NCI-H2029 (cell line): ENCODE results near the gene SOX8.
"Not testable (repeated sequence)": the region's sequence is repeated elsewhere in the genome, so short reads cannot be mapped to it uniquely, and the experiment has no call there.

Source experiments
- DNase-seq: peaks from one replicate; lab custom pipeline; 2025; lab: John Stamatoyannopoulos, UW

The SOX8 gene

DNA sequence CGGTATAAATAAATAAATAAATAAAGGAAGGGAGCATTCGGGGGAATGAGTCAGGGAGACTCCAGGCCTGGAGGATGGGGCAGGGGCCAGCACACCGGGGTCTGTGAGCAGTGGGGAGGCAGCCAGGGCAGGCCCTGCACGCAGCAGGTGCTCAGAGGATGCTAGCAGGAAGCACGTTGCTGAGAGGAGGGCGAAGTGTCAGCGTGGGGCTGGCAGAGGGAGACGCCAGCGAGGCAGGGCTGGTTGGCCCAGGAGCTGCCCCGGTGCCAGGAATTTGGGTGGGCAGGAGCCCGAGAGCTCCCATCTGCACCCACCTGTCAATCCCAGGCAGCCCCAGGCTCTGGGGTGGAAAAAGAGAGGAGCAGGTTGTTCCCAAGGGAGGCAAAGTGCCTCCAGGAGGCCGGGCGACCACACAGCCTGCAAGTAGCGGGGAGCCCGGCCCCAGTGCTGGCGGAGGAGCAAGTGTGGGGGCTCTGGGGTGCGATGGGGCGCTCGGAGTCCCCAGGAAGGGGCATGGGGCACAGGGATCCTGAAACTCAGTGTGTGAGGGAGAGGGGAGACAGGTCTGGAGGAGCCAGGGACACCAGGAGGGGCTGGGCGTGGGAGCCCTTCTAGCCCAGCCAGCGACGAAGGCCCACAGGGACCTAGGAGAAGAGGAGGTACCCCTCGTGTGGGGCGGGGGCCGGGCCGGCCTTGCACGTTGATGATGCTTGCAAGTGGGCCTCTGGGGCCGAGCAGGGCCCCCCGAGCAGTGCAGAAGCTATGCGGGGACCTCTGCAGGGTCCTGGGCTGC lies 28.0 kb downstream of the SOX8 start:
- no peak for DNase-seq

DNA sequence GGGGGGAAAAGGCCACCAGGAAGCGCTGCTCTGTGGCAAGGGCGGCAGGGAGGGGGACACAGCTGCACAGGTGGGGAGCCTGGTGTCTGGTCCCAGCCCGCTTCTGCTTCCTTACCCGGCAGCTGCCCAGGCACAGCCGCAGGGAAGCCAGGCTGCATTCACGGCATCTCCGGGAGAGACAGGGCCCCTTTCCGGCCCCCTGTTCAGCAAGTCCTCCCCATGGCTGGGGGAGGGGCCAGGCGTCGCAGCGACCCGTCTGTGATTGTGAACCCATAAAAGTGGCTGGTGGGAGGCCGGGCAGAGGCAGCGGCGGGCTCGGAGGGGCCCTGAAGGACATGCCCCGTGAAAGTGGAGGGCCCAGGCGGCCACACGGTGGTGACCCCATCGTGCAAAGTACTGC lies 28.7 kb downstream of the SOX8 start:
- DNase-seq, result no peak

DNA sequence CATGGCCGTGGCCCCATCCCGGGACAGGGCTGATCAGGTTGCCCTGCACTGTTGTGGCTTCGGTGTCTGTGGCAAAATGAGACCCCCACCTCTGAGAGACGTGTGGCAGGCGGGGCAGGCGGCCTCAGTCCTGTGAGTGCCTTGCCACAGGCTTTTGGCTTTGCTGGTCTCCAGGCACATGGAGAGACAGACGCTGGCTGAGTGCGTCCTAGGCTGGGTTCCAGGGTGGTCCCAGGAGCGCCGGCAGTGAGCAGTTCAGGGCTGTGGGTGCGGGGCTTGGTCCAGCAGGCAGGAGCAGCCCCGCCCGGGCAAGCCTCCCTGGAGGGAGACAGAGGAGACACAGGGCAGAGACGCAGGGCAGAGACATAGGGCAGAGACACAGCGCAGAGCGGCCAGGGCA lies 29.2 kb downstream of the SOX8 start:
- no peak for DNase-seq

- no peak for DNase-seq
Measured at GRCh38 chr16:1011316-1012082, 29.9 kb downstream of the SOX8 start.

- DNase-seq, result no peak
Measured at GRCh38 chr16:1012135-1012534, 30.6 kb downstream of the SOX8 start.

GRCh38 chr16:1012722-1013592 lies 31.4 kb downstream of the SOX8 start:
- no peak for DNase-seq

DNA sequence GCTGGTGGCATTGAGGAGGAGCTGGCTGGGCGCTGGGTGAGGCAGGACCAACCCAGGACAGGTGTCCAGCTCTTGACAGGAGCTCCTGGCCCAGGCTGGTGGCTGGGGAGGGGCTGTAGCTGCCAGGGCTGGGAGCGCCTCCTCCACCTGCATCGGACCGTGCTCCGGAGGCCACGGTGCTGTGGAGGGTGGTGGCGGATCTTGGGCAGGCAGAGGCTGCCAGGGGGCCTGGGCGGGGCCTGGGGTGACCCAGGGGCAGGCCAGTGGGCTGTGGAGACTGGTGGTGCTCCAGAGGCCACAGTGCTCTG lies 32.0 kb downstream of the SOX8 start:
- no peak for DNase-seq

- no peak for DNase-seq
Measured at GRCh38 chr16:1014221-1014620, 32.7 kb downstream of the SOX8 start.

GRCh38 chr16:1014771-1015495 lies 33.4 kb downstream of the SOX8 start:
- no peak for DNase-seq

- DNase-seq, result no peak
Measured at GRCh38 chr16:1018447-1019198, 37.1 kb downstream of the SOX8 start.

GRCh38 chr16:1019231-1020090 lies 37.9 kb downstream of the SOX8 start:
- DNase-seq, result no peak

- no peak for DNase-seq
Measured at GRCh38 chr16:1020091-1020399, 38.5 kb downstream of the SOX8 start.

DNA sequence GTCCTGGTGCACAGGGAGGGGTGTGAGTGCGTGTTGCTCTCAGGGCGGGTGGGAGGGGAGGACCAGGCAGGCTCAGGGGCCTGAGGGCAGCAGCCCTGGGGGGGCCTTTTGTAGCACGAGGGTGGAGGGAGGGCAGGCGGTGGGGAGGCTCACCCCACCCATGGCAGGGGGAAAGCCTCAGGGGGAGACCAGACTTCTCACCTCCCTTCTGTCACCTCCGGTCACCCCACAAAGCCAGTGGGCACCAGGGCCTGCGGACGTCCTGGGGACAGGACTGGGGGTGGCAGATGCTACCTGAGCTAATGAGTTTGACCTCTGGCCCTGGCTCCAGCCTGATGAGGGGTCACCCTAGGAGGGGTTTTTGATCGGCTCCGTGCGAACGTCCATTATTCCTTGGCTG lies 39.0 kb downstream of the SOX8 start:
- no peak for DNase-seq

- DNase-seq, result no peak
Measured at GRCh38 chr16:1021553-1022160, 40.1 kb downstream of the SOX8 start.

DNA sequence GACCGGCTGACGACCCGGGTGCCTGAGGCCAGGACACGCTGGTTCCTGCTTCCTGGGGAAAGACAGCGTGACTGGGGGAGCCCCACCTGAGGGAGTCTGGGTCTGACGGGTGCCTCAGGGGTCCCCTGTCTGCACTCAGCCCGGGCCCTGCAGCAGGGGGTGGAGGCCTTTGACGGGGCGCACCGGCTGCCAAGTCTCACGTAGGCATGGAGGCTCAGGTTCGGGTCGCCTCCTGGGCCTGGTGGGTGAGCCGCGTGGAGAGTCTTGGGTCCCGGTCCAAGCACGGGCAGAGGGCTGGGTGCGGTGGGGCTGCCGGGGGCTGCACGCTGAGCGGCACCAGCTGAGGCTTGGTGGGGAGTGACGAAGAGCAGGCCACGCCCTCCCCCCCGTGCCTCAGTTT lies 40.9 kb downstream of the SOX8 start:
- no peak for DNase-seq

DNA sequence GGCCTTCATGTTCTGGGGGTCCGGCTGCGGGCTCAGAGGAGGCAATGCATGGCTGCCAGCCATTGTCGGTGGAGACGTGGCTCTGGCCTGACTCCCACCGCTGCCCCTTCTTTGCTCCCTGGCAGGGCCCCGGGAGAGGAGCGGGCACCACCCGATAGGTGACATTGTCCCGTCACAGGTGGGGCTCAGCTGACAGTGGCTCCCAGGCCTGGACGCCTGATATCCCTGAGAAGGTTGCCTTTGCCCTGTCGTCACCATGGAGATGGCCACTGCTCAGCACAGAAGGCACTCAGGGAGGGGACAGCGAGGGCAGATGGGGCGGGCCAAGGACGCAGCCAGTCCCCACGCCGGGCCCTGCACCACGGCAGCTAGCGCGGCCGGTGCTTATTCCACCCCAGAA lies 42.6 kb downstream of the SOX8 start:
- no peak for DNase-seq

GRCh38 chr16:1025183-1025809 lies 43.7 kb downstream of the SOX8 start:
- DNase-seq, result not testable (repeated sequence)

GRCh38 chr16:1026057-1026783 lies 44.6 kb downstream of the SOX8 start:
- no peak for DNase-seq
